H9 (cell line): ENCODE data around the gene VOPP1. TPM values are rescaled to one million over a fixed set of nuclear protein-coding genes. Genes with fewer than 3 reads are reported as not detected.

Experiments
- DNase-seq: peaks from one replicate; pipeline ENCODE4 v3.0.0-alpha.2; 2017
- H2AFZ ChIP-seq: one replicate; pipeline ENCODE4 v1.6.1; 2013; ENCODE audit warnings: mild to moderate bottlenecking, low read length, control low read depth, moderate library complexity
- H2AK5ac ChIP-seq: 2 replicates; pipeline ENCODE4 v1.6.1; 2013; ENCODE audit warnings: low read length, control low read depth, mixed read lengths; ENCODE audit not compliant: insufficient read length
- H2BK120ac ChIP-seq: one replicate; pipeline ENCODE4 v1.6.1; 2013; ENCODE audit warnings: low read depth, mild to moderate bottlenecking, low read length, control low read depth, inconsistent platforms; ENCODE audit not compliant: poor library complexity, severe bottlenecking
- H2BK12ac ChIP-seq: 2 replicates; pipeline ENCODE4 v1.6.1; 2013; ENCODE audit warnings: low read length, control low read depth, mixed read lengths, low read depth; ENCODE audit not compliant: insufficient read length
- H2BK15ac ChIP-seq: 2 replicates; pipeline ENCODE4 v1.6.1; 2013; ENCODE audit warnings: low read depth, low read length, control low read depth
- H2BK20ac ChIP-seq: one replicate; pipeline ENCODE4 v1.6.1; 2013; ENCODE audit warnings: low read depth, mild to moderate bottlenecking, low read length, control low read depth, inconsistent platforms; ENCODE audit not compliant: poor library complexity, severe bottlenecking
- H2BK5ac ChIP-seq: 2 replicates; pipeline ENCODE4 v1.6.1; 2013; ENCODE audit warnings: low read length, control low read depth, mixed read lengths; ENCODE audit not compliant: insufficient read length
- H3K14ac ChIP-seq: 2 replicates; pipeline ENCODE4 v1.6.1; 2013; ENCODE audit warnings: low read length, control low read depth; ENCODE audit not compliant: insufficient read depth
- H3K18ac ChIP-seq: 2 replicates; pipeline ENCODE4 v1.6.1; 2013; ENCODE audit warnings: low read depth, mild to moderate bottlenecking, mixed read lengths, low read length, control low read depth; ENCODE audit not compliant: insufficient read length
- H3K23ac ChIP-seq: 2 replicates; pipeline ENCODE4 v1.6.1; 2013; ENCODE audit warnings: low read length, control low read depth, mixed read lengths, low read depth; ENCODE audit not compliant: insufficient read length
- H3K23me2 ChIP-seq: 2 replicates; pipeline ENCODE4 v1.6.1; 2013; ENCODE audit warnings: low read depth, mild to moderate bottlenecking, mixed read lengths, low read length, control low read depth; ENCODE audit not compliant: insufficient read length, poor library complexity, severe bottlenecking
- H3K27ac ChIP-seq: 2 replicates; pipeline ENCODE4 v1.5.1; 2013; ENCODE audit warnings: low read length, control low read depth, mixed read lengths, low read depth; ENCODE audit not compliant: insufficient read length
- H3K27me3 ChIP-seq: 2 replicates; pipeline ENCODE4 v1.6.1; 2013; ENCODE audit warnings: low read length, control low read depth, inconsistent platforms; ENCODE audit not compliant: insufficient read depth
- H3K4ac ChIP-seq: 2 replicates; pipeline ENCODE4 v1.6.1; 2013; ENCODE audit warnings: low read depth, mild to moderate bottlenecking, control low read depth, inconsistent platforms, low read length, moderate library complexity
- H3K4me1 ChIP-seq: 2 replicates; pipeline ENCODE4 v1.6.1; 2013; ENCODE audit warnings: low read length, control low read depth, inconsistent platforms; ENCODE audit not compliant: insufficient read depth
- H3K4me2 ChIP-seq: 2 replicates; pipeline ENCODE4 v1.6.1; 2013; ENCODE audit warnings: low read length, control low read depth, mixed read lengths; ENCODE audit not compliant: insufficient read length, insufficient read depth
- H3K56ac ChIP-seq: 2 replicates; pipeline ENCODE4 v1.6.1; 2013; ENCODE audit warnings: low read depth, mild to moderate bottlenecking, mixed read lengths, low read length, control low read depth; ENCODE audit not compliant: insufficient read length
- H3K79me1 ChIP-seq: 2 replicates; pipeline ENCODE4 v1.6.1; 2013; ENCODE audit warnings: low read depth, mild to moderate bottlenecking, moderate library complexity, low read length, control low read depth, inconsistent platforms; ENCODE audit not compliant: insufficient read depth, poor library complexity, severe bottlenecking
- H3K79me2 ChIP-seq: 2 replicates; pipeline ENCODE4 v1.6.1; 2013; ENCODE audit warnings: low read length, control low read depth, inconsistent platforms; ENCODE audit not compliant: insufficient read depth
- H3K9ac ChIP-seq: 2 replicates; pipeline ENCODE4 v1.6.1; 2013; ENCODE audit warnings: low read length, control low read depth, mixed read lengths; ENCODE audit not compliant: insufficient read length; ENCODE audit errors: extremely low read depth
- H3K9me3 ChIP-seq: one replicate; pipeline ENCODE4 v1.6.1; 2013; ENCODE audit warnings: low read depth, low read length, inconsistent platforms; ENCODE audit not compliant: control insufficient read depth
- H3T11ph ChIP-seq: one replicate; pipeline ENCODE4 v1.6.1; 2013; ENCODE audit warnings: mild to moderate bottlenecking, low read length, control low read depth, inconsistent platforms
- H4K20me1 ChIP-seq: one replicate; pipeline ENCODE4 v1.6.1; 2013; ENCODE audit not compliant: control insufficient read depth, insufficient read length, insufficient read depth
- H4K5ac ChIP-seq: 2 replicates; pipeline ENCODE4 v1.6.1; 2013; ENCODE audit warnings: low read depth, mild to moderate bottlenecking, mixed read lengths, low read length, control low read depth; ENCODE audit not compliant: insufficient read length
- H4K8ac ChIP-seq: replicated peaks from 2 replicates; pipeline ENCODE4 v1.6.1; 2013; ENCODE audit warnings: low read length, control low read depth, mixed read lengths, low read depth; ENCODE audit not compliant: insufficient read length
- H4K91ac ChIP-seq: 2 replicates; pipeline ENCODE4 v1.6.1; 2013; ENCODE audit warnings: low read depth, mild to moderate bottlenecking, moderate library complexity, mixed read lengths, low read length, control low read depth; ENCODE audit not compliant: insufficient read length
- H3K27ac Mint-ChIP-seq, 3 experiments: 2 replicates in 2 of 3; 3 replicates in 1 of 3; pipeline ENCODE4 v1.8.0; 2020 to 2021; ENCODE audit warnings: mixed read lengths in 3 of 3, mild to moderate bottlenecking in 1 of 3, moderate library complexity in 1 of 3
- H3K27me3 Mint-ChIP-seq: 2 replicates; pipeline ENCODE4 v1.8.0; 2021; ENCODE audit warnings: low read depth, mild to moderate bottlenecking, moderate library complexity, mixed read lengths
- H3K36me3 Mint-ChIP-seq, 3 experiments: 2 replicates in 2 of 3; 3 replicates in 1 of 3; pipeline ENCODE4 v1.8.0; 2020 to 2021; ENCODE audit warnings: low read depth in 3 of 3, mixed read lengths in 3 of 3; ENCODE audit not compliant: insufficient read depth in 1 of 3
- H3K4me1 Mint-ChIP-seq, 2 experiments: 2 replicates each; pipeline ENCODE4 v1.8.0; 2020; ENCODE audit warnings: mixed read lengths in 2 of 2
- H3K4me3 Mint-ChIP-seq, 2 experiments: 2 replicates in 1 of 2; 3 replicates in 1 of 2; pipeline ENCODE4 v1.8.0; 2020 to 2021; ENCODE audit warnings: mild to moderate bottlenecking in 2 of 2, mixed read lengths in 2 of 2, moderate library complexity in 1 of 2
- H3K9me3 Mint-ChIP-seq, 2 experiments: 2 replicates in 1 of 2; 3 replicates in 1 of 2; pipeline ENCODE4 v1.8.0; 2020; ENCODE audit warnings: mild to moderate bottlenecking in 2 of 2, mixed read lengths in 2 of 2, moderate library complexity in 1 of 2
- CTCF ChIP-seq: fragments of 200-600 bp; sonication (generic); conservative IDR thresholded peaks from 3 replicates; pipeline ENCODE4 v1.8.0; 2021; ENCODE audit warnings: antibody characterized with exemption, mild to moderate bottlenecking
- WGBS: extraction: QIAGEN DNeasy Blood & Tissue Kit; methylation state at CpG from one replicate; pipeline ENCODE4 v1.1.7; 2013; ENCODE audit warnings: missing lambda C conversion rate, low lambda C conversion rate, mixed read lengths; ENCODE audit not compliant: insufficient read length; ENCODE audit errors: extremely low coverage; 5-methylcytosine and 5-hydroxymethylcytosine counted together
- total RNA-seq: library from RNA; stranded (reverse); gene quantifications from 2 replicates; pipeline ENCODE4 v1.2.1, GENCODE V29; 2021

Gene VOPP1
- total RNA-seq, 1 experiment from 2014 or later: 55.7 TPM

DNA sequence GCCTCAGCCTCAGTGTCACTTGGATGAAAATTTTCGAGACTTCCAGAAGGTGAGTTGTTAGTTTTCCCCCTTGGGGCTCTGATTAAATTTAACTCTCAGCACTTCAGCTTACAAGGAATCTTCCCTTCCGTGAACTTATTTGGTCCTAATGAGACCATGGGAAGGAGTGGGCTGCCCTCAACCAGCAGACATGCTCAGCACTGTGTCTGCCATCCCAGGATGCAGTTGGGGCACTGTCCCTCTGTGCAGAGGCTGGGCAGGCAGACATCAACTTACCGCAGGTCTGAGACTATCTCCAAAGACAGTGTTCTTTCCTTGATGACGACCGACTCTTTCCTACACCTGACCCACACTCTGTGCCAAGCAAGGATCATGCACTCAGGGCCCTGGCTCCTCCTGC is 36.7 kb downstream of the VOPP1 start:
- Mint-ChIP-seq H3K9me3 (no peaks in the 10 kb centered on the region), H3K36me3 (peaks cover 0 to 2% (median 0%) of the 10 kb centered on the region in 3 experiments; a peak in 2 of 7 replicates), H3K4me3 (no peak overlapping the region), H3K4me1 (peaks cover 75 to 77% of the 10 kb centered on the region in 2 experiments), H3K27ac (no peak overlapping the region; a peak in 2 of 7 replicates), H3K27me3 (no peaks in the 10 kb centered on the region)
- Histone ChIP-seq H2BK120ac (no peak overlapping the region), H2BK12ac (no peak overlapping the region), H2BK5ac (no peak overlapping the region), H3K79me1 (peaks cover 6% of the 10 kb centered on the region), H2AK5ac (no peak overlapping the region), H4K5ac (no peak overlapping the region), H3K27me3 (no peaks in the 10 kb centered on the region), H2AFZ (no peak overlapping the region), H3T11ph (no peak overlapping the region), H3K4me1 (peaks cover 9% of the 10 kb centered on the region; the same call in 1 of the 2 replicates), H3K23ac (no peak overlapping the region), H3K18ac (no peak overlapping the region), H3K27ac (no peak overlapping the region), H3K14ac (peak overlapping the region; percentile 54; the same call in 1 of the 2 replicates), H2BK20ac (no peak overlapping the region), H2BK15ac (no peak overlapping the region), H4K8ac (no peak overlapping the region), H3K4me2 (no peak overlapping the region), H4K20me1 (peaks cover 5% of the 10 kb centered on the region), H4K91ac (no peak overlapping the region), H3K23me2 (no peaks in the 10 kb centered on the region), H3K4ac (no peak overlapping the region), H3K79me2 (peaks cover 11% of the 10 kb centered on the region; the same call in 1 of the 2 replicates), H3K9me3 (no peaks in the 10 kb centered on the region), H3K56ac (no peak overlapping the region), H3K9ac (no peak overlapping the region)
- WGBS: no CpG with 5 or more reads among the region's 5 CpGs
- no peak for DNase-seq
- no peak for TF ChIP-seq CTCF
